GM19467 (cell line): ENCODE measurements around the gene ZBED1.
"Not testable (repeated sequence)": the region's sequence is repeated elsewhere in the genome, so short reads cannot be mapped to it uniquely, and the experiment has no call there.

Experiments used
- ATAC-seq: cut with Tn5 transposase; IDR thresholded peaks from one replicate; pipeline ENCODE4 v1.9.1; 2021; ENCODE audit warnings: mild to moderate bottlenecking, moderate library complexity; ENCODE audit not compliant: unreplicated experiment

Gene ZBED1

GRCh38 chrX:2477313-2477712 lies 23.5 kb downstream of the ZBED1 start:
- not testable (repeated sequence) for ATAC-seq

GRCh38 chrX:2474963-2475726 lies 25.6 kb downstream of the ZBED1 start:
- ATAC-seq, result no peak

DNA sequence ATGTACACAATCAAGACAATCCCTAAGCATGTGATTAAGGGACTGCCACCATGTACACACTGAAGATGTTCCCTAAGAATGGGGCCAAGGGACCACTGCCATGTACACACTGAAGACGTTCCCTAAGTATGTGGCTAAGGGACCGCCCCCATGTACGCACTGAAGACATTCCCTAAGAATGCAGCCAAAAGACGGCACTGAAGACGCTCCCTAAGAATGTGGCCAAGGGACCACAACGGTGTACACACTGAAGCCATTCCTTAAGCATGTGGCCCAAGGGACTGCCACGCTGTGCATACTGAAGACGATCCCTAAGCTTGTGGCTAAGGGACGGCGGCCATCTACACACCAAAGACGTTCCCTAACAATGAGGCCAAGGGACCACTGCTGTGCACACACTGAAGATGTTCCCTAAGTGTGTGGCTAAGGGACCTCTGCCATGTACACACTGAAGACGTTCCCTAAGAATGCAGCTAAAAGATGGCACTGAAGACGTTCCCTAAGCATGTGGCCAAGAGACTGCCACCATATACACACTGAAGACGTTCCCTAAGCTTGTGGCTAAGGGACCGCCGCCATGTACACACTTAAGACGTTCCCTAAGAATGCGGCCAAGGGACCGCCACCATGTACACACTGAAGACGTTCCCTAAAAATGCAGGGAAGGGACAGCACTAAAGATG lies 26.4 kb downstream of the ZBED1 start:
- no peak for ATAC-seq

DNA sequence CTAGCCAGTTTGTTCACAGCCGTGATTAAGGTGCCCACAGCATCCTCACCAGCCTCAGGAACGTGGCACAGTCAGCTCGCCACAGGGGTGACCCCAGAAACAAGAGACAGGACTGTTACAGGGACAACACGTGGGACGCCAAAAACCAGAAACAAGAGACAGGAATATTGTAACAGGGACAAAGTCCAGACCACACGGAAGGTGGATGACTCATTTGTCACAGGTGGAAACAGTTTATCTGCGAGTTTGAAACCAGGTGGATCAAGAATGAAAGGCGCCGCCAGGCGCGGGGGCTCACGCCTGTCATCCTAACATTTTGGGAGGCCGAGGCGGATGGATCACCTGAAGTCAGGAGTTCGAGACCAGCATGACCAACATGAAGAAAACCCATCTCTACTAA lies 27.7 kb downstream of the ZBED1 start:
- not testable (repeated sequence) for ATAC-seq

GRCh38 chrX:2471641-2472040 lies 29.1 kb downstream of the ZBED1 start:
- no peak for ATAC-seq

- not testable (repeated sequence) for ATAC-seq
Measured at GRCh38 chrX:2471126-2471525, 29.6 kb downstream of the ZBED1 start.

DNA sequence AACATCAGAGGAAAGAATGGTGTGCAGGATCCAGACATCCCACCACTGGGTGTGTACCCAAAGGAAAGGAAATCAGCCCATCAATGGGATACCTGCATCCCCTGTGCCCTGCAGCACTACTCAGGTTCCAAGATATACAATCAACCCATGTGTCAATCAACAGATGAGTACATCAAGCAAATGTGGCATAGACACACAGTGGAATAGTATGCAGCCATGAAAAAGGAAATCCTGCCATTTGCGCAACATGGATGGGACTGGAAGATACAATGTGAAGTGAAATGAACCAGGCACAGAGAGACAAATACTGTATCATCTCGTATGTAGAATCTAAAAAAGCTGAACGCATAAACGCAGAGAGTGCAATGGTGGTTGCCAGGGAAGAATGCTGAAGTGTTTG lies 30.9 kb downstream of the ZBED1 start:
- not testable (repeated sequence) for ATAC-seq

GRCh38 chrX:2469196-2469685 lies 31.5 kb downstream of the ZBED1 start:
- no peak for ATAC-seq

DNA sequence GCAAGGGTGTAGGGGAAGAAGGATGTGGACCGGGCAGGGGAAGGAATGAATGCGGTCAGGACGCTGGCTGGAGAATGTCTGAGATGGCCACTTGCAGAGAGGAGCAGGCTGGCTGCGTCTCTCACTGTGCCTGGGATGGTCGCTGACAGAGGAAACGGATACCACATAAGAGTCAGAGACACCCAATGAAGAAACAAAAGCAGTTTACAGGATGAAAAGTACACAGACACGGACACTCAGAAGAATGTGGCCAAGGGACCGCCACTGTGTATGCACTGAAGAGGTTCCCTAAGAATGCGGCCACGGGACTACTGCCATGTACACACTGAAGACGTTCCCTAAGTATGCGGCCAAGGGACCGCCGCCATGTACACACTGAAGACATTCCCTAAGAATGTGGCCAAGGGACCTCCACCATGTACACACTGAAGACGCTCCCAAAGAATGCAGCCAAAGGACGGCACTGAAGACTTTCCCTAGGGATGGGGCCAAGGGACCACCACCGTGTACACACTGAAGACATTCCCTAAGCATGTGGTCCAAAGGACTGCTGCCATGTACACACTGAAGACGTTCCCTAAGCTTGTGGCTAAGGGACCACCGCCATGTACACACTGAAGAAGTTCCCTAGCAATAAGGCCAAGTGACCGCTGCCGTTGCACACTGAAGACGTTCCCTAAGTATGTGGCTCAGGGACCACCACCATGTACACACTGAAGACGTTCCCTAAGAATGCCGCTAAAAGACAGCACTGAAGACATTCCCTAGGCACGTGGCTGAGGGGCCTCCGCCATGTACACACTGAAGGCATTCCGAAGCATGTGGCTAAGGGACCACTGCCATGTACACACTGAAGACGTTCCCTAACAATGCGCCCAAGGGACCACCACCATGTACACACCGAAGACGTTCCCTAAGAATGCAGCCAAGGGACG lies 32.2 kb downstream of the ZBED1 start:
- ATAC-seq, result no peak

DNA sequence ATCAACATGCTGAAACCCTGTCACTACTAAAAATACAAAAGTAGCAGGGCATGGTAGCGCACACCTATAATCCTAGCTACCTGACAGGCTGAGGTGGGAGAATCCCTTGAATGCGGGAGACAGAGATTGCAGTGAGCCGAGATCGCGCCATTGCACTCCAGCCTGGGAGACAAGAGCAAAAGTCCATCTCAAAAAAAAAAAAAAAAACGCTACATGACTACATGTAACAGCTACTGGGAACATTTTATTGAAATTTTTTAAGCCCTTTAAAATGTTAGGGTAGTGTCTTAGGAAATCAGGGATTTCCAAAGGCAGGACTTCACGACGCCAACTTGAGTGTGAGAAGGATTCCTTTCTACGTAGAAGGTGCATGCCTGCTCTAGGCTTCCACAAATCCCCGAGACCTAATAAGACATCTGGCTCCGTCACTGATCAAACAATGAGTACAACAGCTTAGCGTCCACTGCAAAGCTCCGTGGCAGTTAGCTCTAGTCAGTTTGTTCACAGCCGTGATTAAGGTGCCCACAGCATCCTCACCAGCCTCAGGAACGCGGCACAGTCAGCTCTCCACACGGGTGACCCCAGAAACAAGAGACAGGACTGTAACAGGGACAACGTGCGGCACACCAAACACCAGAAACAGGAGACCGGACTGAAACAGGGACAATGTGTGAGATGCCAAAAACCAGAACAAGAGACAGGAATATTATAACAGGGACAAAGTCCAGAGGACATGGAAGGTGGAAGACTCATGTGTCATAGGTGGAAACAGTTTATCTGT lies 33.7 kb downstream of the ZBED1 start:
- no peak for ATAC-seq

DNA sequence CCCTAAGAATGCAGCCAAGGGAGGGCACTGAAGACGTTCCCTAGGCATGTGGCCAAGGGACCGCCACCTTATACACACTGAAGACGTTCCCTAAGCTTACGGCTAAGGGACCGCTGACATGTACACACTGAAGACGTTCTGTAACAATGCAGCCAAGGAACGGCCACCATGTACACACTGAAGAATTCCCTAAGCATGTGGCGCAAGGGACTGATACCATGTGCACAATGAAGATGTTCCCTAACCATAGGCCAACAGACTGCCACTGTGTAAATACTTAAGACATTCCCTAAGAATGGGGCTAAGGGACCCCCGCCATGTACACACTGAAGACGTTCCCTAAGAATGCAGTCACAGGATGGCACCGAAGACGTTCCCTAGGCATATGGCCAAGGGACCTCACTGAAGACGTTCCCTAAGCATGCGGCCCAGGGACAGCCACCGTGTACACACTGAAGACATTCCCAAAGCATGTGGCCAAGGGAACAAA lies 36.1 kb downstream of the ZBED1 start:
- ATAC-seq, result no peak

GRCh38 chrX:2463973-2464676 lies 36.7 kb downstream of the ZBED1 start:
- no peak for ATAC-seq

- not testable (repeated sequence) for ATAC-seq
Measured at GRCh38 chrX:2463481-2463880, 37.3 kb downstream of the ZBED1 start.

DNA sequence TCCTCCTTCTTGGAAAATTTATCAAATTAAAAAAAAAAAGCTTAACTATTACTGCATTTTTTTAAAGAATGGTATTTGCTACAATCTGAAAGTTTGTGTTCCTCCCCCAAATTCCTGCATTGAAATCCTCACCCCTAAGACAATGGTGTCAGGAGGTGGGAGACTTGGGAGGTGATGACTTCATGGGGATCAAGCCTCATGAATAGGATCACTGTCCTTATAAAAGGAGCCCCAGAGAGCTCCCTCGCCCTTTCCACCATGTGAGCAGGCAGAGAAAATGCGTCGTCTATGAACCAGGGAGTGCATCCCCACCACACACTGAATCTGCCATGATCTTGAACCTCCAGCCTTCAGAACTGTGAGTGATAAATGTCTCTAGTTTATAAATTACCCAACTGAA lies 38.0 kb downstream of the ZBED1 start:
- ATAC-seq, result no peak

- ATAC-seq, result no peak
Measured at GRCh38 chrX:2462074-2462473, 38.7 kb downstream of the ZBED1 start.

- ATAC-seq, result no peak
Measured at GRCh38 chrX:2461711-2462016, 39.1 kb downstream of the ZBED1 start.

DNA sequence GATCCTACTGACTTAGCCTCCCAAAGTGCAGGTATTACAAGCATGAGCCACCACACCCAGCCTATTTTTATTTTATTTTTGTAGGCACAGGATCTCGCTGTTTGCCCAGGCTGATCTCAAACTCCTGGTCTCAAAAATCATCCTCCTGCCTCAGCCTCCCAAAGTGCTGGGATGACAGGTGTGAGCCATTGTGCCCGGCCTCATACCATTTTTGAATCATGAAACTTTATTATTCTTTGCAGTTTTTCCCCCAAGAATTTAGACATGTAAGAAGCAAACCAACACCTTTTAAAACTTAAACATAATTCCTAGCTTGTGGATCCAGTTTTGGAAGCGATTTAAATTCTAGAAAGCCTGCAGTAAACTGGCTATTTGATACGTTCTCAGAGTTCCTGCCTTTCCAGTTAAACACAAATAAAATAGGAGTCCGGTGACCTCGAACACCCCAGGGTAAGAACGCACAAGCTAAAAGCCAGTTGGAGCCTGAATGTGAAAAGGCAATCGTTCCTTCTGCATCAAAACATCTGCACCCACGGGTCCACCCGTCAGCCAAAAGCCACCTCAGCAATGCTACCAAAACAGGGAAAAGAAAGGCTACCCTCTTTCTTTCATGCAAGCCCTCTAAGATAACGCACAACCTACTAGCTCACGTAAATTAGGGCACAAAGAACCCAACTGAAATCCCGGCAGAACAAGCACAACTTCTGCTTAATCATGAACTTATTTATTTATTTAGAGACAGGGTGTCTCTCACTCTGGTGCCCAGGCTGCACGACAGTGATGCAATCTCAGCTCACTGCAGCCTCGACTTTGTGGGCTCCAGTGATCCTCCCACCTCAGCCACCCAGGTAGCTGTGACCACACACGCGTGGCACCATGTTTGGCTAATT lies 39.7 kb downstream of the ZBED1 start:
- ATAC-seq, result not testable (repeated sequence)

DNA sequence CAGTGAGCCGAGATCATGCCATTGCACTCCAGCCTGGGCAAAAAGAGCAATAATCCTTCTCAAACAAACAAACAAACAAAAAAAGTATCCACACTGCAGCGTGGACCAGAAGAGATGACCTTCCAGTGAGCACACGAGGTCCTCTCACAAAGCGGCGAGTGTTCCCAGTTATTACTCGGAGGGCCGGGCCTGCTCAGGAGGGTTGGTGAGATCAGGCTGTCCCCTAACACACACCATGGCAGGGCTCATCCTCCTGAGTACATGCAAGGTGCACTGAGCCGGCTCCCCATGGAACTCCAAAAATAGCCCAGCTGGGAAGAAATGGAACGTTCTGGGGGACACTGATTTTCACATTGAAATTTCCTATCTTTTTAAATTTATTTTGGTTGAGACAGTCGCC lies 40.7 kb downstream of the ZBED1 start:
- ATAC-seq, result not testable (repeated sequence)

- ATAC-seq, result no peak
Measured at GRCh38 chrX:2458309-2458708, 42.5 kb downstream of the ZBED1 start.
